Dermis blood vessel endothelial cell (primary cell): ENCODE data around the gene RPS25. TPM values are rescaled to one million over a fixed set of nuclear protein-coding genes. Genes with fewer than 3 reads are reported as not detected.
"Not testable (repeated sequence)": the region's sequence is repeated elsewhere in the genome, so short reads cannot be mapped to it uniquely, and the experiment has no call there.

Experiments
- DNase-seq: peaks from one replicate; pipeline ENCODE4 v3.0.0; 2010
- total RNA-seq: library from RNA; depleted of rRNA; stranded (reverse); fragments of >200 nt; gene quantifications from 2 replicates; pipeline ENCODE4 v1.2.3, GENCODE V29; 2014

RPS25 gene
- total RNA-seq: 1,092 and 1,791 TPM in 2 replicates

DNA sequence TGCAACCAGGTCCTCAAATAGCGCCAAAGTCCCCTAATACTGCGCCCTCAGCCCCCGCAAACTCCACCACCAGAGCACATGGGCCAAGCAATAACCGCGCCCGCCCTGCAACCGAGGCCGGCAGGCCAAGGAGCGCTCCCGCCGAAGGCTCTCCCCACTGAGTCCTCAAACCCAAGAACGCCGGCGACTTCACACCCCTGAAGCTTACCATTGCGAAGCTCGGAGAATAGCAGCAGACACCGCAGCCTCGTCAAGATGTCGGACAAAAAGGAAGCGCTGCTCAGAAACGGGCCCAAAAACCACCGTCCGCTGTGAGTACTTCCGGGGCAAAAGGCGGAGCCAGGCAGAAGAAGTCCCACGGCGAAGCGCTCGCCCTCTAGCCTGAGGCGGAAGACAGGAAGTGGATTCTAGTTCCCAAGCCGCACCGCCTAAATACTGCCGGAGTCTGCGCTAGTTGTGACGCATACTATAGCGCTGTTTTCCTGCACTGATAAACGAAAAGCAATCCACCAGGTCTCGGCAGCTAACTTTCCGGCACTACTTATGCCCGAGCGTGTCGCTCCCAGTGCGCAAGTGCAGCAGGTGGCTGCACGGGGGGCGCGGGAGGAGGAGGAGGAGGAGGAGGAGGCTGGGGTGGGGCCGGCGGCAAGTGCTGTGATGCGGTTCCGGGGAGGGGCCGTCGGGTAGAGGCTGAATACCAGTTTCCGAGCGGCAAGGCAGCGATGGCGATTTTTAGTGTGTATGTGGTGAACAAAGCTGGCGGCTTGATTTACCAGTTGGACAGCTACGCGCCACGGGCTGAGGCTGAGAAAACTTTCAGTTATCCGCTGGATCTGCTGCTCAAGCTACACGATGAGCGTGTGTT, at the start of gene RPS25, which contains the start of gene TRAPPC4:
Gene RPS25 (minus strand): TSS at position 270 of the 865 bp plus-strand sequence. CDS start 59 bp downstream, at position 211.
Gene TRAPPC4 (plus strand): TSS at position 693 of the 865 bp plus-strand sequence. CDS start 30 bp downstream, at position 723.
- peak; percentile 97 for DNase-seq

DNA sequence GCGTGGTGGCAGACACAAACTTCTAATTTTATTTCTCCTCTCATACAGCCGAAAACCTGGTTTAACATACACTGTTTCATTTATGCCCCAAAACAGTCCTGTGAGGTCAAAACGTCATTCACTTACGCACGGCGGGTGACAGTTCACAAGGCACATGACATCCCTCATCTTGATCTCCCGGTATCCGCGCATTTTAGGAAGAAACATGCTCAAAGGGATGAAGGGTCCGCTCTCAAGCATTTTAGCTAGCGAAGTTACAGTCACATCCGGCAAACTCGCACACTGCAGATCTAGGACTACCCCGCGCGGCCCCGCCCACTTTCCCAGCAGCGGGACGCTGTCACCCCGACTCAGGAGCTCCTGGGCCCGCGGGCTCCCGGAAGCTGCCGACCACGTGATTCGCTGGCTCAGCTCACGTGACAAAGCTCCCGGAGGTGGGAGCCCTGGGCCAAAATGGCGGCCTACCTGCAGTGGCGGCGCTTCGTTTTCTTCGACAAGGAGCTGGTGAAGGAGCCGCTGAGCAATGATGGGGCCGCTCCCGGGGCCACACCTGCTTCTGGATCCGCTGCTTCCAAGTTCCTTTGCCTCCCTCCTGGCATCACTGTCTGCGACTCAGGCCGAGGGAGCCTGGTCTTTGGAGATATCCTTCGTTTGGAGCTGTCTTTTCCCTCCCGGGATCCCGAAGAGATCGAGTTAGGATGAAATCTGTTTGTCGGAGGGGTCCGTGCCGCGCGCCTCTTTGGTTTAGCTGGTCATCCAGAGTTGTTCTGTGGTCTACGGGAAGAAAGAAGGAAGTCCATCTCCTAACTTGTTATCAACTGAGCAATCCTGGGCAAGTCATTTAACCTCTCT, 49.5 kb upstream of the RPS25 start, which contains the start of gene VPS11:
Gene VPS11 (plus strand): TSS at position 448 of the 852 bp plus-strand sequence. CDS start 6 bp downstream, at position 454.
- DNase-seq: peak; percentile 97

DNA sequence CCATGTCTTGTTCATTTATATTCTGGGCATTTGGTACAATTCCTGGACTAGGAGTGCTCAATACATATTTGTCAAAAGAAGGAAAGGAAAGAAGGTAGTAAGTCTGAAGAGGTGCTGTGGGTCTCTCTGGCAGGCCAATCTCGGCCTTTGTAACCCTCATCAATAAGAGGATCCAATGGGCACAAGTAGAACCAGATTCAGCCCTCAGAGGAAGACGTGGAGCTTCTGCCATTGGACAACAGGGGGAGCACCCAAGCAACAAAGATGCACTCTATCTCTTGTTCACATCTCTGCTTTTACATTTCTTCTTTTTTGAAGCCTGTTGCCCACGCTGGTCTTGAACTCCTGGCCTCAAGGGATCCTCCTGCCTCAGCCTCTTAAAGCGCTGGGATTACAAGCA, 47.2 kb upstream of the RPS25 start:
- DNase-seq: peak; percentile 61

DNA sequence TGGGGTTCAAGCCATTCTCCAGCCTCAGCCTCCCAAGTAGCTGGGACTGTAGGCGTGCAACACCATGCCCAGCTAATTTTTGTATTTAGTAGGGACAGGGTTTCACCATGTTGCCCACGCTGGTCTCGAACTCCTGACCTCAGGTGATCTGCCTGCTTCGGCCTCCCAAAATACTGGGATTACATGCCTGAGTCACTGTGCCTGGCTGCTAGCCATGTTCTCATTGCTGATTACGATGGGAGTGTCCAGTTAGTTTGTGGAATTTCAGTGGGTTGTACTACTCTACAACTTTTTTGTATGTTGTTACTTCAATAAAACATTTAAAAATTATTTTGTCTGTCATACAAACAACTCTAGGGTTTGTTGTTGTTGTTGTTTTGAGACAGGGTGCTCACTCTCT, 44.6 kb upstream of the RPS25 start:
- DNase-seq: peak; percentile 20

DNA sequence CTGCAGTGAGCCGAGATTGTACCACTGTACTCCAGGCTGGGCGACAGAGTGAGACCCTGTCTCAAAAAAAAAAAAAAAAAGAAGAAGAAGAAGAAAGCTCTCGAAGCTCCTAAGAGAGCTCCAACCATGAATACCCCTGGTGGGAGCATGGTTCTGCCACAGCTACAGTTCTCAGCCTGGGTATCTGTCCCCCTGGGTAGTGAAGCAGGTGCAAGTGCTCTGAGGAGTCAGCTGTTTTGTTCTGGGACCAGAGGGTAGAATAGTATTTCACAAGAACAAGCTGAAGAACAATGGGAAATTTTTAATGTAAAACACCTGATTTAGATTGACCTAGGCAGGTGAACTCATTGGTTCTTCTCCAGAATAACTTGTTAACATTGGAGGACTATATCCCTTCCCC, 43.1 kb upstream of the RPS25 start:
- DNase-seq: no peak

DNA sequence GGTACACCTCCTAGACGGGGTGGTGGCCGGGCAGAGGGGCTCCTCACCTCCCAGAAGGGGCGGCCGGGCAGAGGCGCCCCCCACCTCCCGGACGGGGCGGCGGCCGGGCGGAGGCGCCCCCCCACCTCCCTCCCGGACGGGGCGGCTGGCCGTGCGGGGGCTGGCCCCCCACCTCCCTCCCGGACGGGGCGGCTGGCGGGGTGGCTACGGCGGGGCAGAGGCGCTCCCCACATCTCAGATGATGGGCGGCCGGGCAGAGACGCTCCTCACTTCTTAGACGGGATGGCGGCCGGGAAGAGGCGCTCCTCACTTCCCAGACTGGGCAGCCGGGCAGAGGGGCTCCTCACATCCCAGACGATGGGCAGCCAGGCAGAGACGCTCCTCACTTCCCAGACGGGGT, 41.0 kb upstream of the RPS25 start:
- DNase-seq: not testable (repeated sequence)

DNA sequence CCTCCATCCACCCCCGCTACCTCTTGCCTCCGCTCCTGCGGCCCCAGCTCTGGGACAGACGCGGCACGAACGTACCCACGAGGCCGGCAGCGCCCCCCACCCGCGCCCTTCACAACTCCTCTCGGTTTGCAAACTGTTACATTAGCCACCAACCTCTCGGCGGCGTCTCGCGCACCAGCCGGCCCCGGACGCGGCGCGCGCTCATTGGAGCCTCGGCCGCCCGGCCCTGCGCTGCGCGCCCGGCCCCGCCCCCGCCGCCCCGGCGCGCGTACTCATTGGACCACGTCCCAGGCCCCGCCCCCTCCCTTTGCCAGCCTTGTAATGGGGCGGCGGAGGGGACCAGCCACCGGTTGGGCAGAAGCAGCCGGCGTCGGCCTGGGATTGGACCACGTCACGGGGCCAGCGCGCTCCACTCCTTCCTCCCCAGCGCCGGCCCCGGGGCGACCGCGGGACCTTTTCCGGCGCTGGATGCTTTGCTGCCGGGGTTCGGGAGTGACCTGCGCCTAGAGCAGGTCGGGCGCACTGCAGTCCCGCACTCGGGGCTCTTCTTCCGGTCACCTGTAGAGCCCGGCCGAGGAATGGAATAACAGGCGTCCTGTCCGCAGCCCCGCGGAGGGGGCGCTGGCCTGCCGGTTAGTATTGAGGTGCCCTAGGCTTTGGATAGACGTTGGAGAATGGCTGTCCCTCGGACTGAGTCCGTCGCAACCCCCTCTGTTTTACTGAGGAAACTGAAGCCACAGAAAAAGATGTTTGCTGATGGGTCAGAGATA, 39.0 kb upstream of the RPS25 start, which contains the start of gene HYOU1:
Gene HYOU1 (minus strand): TSS at position 206 of the 770 bp plus-strand sequence. CDS start 1,045 bp downstream, outside the sequence.
- peak; percentile 98 for DNase-seq

DNA sequence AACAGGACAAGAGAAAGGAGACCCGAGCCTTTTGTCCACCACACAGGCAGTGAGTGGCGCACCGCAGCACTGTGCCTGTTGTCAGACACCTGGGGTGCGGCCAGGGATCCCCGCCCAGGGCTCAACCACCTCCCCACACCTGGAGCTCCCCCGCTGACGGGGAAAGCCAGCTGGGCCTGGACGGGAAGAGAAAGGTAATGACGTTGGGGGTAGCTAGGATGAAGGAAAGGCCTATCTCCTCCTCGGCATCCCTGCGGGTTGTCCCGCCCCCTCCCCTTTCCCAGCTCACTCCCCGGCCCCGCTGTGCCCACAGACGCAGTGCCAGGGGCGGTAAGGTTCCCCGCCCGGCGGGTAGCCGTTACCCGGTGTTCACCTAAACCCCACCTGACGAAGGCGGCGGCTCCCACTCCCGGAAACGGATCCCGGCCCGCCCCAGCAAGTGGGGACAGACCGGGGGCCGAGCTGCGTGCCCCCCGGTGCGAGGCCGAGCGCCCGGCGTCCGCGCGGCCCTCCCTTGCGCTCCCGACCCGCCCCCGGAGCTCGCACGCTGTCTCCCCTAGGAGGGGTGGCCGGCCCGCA, 38.4 kb upstream of the RPS25 start:
- DNase-seq: peak; percentile 31

DNA sequence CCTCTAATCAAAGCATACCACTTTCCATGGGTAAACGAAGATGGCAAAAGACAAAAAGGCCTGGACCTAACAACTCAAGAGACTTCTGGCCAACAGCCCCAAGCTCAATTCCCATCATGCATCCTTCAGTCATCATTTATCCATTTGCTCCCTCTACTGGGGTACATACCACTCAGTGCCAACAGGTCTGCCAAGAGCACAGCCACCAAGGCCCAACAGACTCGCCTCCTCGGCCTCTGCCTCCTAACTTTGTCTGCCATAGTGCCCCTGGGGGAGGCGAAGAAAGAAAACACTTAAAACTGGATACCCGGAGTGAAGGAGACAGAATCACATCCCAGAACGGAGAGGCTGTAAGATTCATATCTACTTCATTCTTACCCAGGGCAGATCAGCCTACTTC, 37.8 kb upstream of the RPS25 start:
- DNase-seq: peak; percentile 58

DNA sequence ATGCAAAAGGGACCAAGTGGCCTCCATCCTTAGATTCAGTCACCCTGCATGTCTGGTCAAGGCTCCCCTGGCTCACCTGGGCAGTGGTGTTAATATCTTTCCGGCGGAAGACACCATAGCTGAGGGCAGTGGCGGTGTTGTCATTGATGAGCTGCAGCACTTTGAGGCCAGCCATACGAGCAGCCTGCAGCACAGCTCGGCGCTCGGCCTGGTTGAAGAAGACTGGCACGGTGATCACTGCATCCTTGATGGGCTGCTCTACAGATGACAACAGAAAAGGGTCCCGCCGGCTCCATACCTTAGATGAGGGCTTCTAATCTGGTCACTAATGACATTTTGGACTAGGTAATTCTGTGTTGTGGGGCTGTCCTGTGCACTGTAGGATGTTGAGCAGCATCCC, 36.3 kb upstream of the RPS25 start:
- no peak for DNase-seq

DNA sequence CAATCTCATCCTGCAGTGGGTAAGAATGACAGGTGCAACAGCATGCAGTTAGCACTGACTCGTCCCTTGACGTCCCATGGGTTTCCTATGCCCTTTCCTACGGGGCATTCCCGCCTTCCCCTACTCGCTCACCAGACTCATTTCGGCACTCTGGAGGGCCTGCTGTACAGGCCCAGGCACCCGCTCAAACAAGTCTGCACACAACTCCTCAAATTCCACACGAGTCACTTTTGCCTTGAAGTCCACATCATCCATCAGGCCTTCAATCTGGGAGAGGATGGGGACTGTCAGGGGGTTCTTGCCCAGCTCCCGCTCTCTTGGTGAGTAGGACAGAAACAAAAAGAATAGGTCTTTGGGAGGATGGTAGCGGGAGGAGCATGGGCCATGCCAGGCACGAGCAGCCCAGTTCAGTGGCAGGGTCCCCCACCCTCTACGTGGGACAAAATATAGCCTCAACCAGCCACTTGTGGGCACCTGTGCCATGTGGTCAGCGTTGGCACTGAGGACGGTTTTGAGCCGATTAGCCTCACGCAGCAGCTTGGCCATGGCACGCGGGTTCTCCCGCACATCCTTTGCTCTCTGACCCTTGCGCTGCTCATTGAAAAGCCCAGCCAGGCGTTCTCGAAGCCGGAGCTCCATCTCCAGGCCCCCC, 34.1 kb upstream of the RPS25 start:
- no peak for DNase-seq

DNA sequence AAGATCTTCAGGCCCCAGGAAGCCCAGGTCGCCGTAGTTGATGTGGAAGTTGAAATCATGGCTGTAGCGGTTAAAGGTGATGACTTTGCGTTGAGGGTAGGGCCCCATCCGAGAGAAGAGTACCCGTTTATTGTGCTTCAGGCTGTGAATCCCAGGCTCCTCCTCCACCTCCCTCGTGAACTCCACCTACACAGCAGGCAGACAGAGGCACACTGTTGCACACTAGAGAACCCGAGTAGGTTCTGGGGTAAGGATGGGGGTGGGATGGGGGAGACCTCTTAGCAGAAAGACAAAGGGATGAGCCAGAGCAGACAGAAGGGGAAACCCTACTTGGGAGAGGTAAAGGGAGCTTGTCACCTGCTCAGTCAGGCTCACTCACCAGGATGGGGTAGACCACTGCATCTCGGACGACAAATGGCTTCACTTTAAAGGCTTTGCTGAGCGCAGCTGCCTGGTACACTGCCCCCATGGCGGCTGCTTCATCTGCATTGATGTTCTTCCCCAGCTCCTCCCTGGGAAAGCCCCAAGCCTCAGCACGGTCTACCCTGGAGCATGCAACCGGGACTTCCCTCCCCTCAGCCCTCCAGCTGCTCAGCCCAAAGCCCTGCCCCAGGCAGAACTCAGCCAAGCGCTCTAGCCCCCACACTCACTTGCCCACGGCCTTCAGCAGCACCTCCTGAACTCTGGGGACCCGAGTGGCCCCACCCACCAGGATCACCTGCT, 33.5 kb upstream of the RPS25 start:
- DNase-seq: no peak

DNA sequence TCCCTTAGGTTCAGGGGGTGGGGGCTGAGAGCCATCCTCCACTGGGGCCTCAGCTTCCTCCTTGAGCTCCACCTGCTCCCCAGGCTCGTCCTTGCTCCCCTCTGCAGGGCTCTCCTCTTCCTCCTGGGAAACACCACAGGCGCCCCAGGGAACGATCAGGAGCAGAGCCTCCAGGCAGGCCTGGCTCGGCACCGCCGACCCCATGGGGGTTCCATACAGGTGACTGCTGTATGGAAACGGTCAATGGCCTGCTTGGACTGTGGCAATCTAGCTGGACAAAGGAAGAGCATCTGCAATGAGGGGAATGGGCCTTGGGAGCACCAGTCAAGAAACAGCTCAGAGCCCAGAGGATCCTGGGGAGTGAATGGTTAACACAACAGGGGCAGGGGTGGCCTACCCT, 30.9 kb upstream of the RPS25 start:
- DNase-seq: no peak

DNA sequence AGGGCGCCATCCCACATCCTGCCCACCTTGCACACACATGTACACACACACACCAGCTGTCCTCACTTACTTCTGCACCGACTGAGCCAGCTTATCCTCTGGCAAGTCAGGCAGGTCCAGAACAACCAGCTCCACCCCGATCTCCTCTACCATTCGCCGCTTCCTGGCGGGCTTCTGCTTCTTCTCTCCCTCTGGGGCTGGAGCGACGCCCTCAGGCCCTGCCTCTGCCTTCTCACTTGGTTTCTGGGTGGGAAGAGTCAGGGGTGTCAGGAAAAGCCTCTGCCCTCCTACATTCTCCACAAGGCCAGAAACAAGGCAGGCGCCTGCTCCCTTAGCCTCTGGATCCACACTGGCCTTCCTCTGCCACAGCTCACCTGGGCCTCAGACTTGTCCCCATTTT, 30.5 kb upstream of the RPS25 start:
- DNase-seq: no peak

DNA sequence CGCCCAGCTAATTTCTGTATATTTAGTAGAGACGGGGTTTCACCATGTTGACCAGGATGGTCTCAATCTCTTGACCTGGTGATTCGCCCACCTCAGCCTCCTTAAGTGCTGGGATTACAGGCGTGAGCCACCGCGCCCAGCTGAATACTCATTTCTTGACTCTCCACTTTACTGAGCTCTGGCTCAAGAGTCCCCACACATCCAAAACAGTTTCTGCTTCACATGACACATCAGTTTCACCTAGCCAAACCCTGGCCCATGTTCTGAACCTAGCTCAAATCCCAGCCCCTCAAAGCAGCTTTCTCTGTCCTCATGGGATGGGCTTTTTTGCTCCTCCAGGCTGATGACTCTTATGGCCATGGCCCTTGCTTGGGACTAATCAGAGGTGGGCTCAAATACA, 29.1 kb upstream of the RPS25 start:
- no peak for DNase-seq

DNA sequence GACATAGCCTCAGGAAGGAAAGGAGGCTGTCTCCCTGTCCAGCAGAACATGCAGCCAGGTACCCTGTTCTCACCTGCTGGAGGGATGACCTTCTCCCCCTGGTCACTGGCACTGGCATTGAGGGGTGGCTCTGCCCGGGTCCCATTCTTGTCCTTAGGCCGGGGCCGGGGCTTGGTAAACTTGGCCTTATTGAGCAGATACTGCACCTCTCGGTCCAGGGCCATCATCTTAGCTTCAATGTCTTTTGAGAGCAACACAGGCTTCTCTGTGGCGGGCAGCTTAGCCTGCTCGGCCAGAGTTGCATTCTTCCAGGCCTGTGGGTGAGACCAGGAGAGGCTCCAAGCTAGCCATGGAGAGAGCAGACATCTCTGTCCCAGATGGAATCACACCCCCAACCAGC, 28.3 kb upstream of the RPS25 start:
- DNase-seq: no peak

DNA sequence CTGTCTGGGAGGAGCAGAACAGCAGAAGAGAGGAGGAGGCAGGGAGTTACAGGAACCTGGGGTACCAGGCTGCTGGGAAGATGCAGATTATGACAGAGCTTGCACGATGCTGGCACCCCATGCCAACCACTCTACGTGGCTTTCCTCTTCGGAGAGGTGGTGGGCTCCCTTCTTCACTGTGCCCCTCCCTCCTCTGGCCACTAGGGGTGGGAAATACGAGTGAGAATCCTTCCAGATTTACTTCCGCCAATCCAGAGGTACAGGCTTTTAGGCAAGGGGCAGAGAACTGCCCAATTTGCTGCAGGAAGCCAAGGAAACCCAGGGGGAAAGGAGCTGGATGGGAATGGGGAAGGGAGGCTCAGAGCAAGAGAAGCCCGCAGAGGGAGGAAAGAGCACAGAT, 26.6 kb upstream of the RPS25 start:
- no peak for DNase-seq

DNA sequence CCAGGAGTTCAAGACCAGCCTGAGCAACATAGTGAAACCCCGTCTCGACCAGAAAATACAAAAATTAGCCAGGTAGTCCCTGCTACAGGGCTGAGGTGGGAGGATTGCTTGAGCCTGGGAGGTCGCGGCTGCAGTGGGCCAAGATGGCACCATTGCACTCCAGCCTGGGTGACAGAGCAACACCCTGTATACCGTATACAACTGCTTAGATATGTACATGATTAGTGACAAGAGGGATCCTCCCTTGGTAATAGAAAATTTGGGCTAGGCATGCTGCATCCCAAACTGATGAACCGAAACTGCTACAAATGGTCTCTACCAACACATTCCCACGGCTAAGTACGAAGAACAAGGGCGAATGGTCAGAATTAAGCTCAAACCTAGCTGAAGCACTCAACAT, 24.8 kb upstream of the RPS25 start:
- no peak for DNase-seq

DNA sequence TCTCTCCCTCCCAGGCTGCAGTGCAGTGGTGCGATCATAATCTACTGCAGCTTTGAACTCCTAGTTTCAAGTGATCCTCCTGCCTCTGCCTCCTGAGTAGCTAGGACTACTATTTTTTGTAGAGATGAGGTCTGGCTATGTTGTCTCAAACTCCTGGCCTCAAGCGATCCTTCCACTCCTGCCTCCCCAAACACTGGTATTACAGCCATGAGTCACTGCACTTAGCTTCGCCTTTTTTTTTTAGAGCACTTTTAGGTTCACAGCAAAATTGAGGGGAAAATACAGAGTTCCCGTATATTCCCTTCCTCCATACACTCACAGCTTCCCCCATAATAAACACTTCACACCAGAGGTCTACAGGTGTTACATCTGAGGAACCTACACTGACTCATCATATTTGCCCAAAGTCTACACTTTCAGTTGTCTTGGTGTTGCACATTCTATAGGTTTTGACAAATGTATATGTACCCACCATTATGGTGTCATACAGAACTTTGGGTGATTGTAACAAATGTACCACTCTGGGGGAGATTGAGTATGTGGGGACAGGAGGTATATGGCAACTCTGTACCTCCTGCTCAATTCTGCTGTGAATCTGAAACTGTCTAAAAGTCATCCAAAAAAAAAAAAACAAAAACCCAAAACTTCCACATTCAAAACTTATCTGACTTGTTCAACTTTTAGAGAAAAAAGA, 23.8 kb upstream of the RPS25 start:
- DNase-seq: no peak

DNA sequence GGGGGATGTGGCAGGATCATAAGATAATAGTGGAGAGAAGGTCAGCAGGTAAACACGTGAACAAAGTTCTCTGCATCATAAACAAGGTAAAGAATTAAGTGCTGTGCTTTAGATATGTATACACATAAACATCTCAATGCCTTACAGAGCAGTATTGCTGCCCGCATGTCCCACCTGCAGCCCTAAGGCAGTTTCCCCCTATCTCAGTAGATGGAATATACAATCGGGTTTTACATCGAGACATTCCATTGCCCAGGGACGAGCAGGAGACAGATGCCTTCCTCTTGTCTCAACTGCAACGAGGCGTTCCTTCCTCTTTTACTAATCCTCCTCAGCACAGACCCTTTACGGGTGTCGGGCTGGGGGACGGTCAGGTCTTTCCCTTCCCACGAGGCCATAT, 21.3 kb upstream of the RPS25 start:
- DNase-seq: not testable (repeated sequence)
